ENCODE data around the gene IFNA13. TPM values are rescaled to one million over a fixed set of nuclear protein-coding genes. Genes with fewer than 3 reads are reported as not detected.

The IFNA13 gene
- total and polyA plus RNA-seq, 4 donors, result not detected

- H3K4me3 ChIP-seq, result no peak overlapping the region
- ATAC-seq (ENCODE audit: insufficient read depth, low FRiP score) (no peak), DNase-seq (peak in 1 of 3 donors; percentile 34)
- TF ChIP-seq CTCF (IDR thresholded peaks at IDR 0.05; ENCODE audit: control extremely low read depth, extremely low read depth), result no peak
- no peak overlapping the region for H3K27ac ChIP-seq (ENCODE audit: low read depth in 1 of 2, low read length in 1 of 2)
- no peaks in the 10 kb centered on the region for H3K36me3 ChIP-seq (ENCODE audit: control insufficient read depth in 4 of 4, insufficient read depth in 4 of 4, low read length in 4 of 4)
- H3K4me1 ChIP-seq (ENCODE audit: control insufficient read depth in 5 of 5, insufficient read depth in 5 of 5, low read length in 5 of 5), result peaks cover 0 to 14% (median 4%) of the 10 kb centered on the region in 5 donors
- 26 to 28% methylated on average over 3 of the region's 3 CpGs for WGBS, 2 donors
- peaks cover 0 to 47% (median 34%) of the 10 kb centered on the region in 3 donors for H3K27me3 ChIP-seq (ENCODE audit: control insufficient read depth in 3 of 3, insufficient read depth in 3 of 3, low read length in 2 of 3)
- no peaks in the 10 kb centered on the region for H3K9me3 ChIP-seq (ENCODE audit: control insufficient read depth in 4 of 4, insufficient read depth in 3 of 4, low read length in 3 of 4)
- no peak overlapping the region for H3K9ac ChIP-seq (ENCODE audit: insufficient read depth in 1 of 2, low read length in 2 of 2)
Observed at GRCh38 chr9:21399956-21400355, 32.1 kb upstream of the IFNA13 start.

- 84 to 90% methylated on average over 5 of the region's 5 CpGs for WGBS, 2 donors
- Histone ChIP-seq H3K27me3 (ENCODE audit: control insufficient read depth in 3 of 3, insufficient read depth in 3 of 3, low read length in 2 of 3) (peaks cover 0 to 55% (median 36%) of the 10 kb centered on the region in 3 donors), H3K4me3 (no peak overlapping the region)
Observed at GRCh38 chr9:21398955-21399489, 31.2 kb upstream of the IFNA13 start.

GRCh38 chr9:21395778-21396717 lies 28.2 kb upstream of the IFNA13 start:
- peaks cover 0 to 56% (median 21%) of the 10 kb centered on the region in 3 donors for H3K27me3 ChIP-seq (ENCODE audit: control insufficient read depth in 3 of 3, insufficient read depth in 3 of 3, low read length in 2 of 3)
- peak; percentile 56 for ATAC-seq (ENCODE audit: insufficient read depth, low FRiP score)
- H3K4me3 ChIP-seq, result peak overlapping the region; percentile 21
- 8 to 9% methylated on average over 40 of the region's 40 CpGs for WGBS, 2 donors
- H3K4me1 ChIP-seq (ENCODE audit: control insufficient read depth in 5 of 5, insufficient read depth in 5 of 5, low read length in 5 of 5), result peaks cover 0 to 5% (median 0%) of the 10 kb centered on the region in 5 donors
- peak; percentile 35 for TF ChIP-seq CTCF (IDR thresholded peaks at IDR 0.05; ENCODE audit: control extremely low read depth, extremely low read depth)
- H3K9me3 ChIP-seq (ENCODE audit: control insufficient read depth in 4 of 4, insufficient read depth in 3 of 4, low read length in 3 of 4), result no peaks in the 10 kb centered on the region
- H3K27ac ChIP-seq (ENCODE audit: low read depth in 1 of 2, low read length in 1 of 2), result no peak overlapping the region
- DNase-seq, result peak; percentile 44 to 57 (median 48)
- no peaks in the 10 kb centered on the region for H3K36me3 ChIP-seq (ENCODE audit: control insufficient read depth in 4 of 4, insufficient read depth in 4 of 4, low read length in 4 of 4)
- peak overlapping the region; percentile 18 to 65 for H3K9ac ChIP-seq (ENCODE audit: insufficient read depth in 1 of 2, low read length in 2 of 2)

More at GRCh38 chr9:21398955-21399489, 31.2 kb upstream of the IFNA13 start:
- Histone ChIP-seq H3K27ac (ENCODE audit: low read depth in 1 of 2, low read length in 1 of 2) (no peak overlapping the region), H3K9me3 (ENCODE audit: control insufficient read depth in 4 of 4, insufficient read depth in 3 of 4, low read length in 3 of 4) (no peaks in the 10 kb centered on the region), H3K36me3 (ENCODE audit: control insufficient read depth in 4 of 4, insufficient read depth in 4 of 4, low read length in 4 of 4) (no peaks in the 10 kb centered on the region), H3K4me1 (ENCODE audit: control insufficient read depth in 5 of 5, insufficient read depth in 5 of 5, low read length in 5 of 5) (peaks cover 0 to 14% (median 4%) of the 10 kb centered on the region in 5 donors), H3K9ac (ENCODE audit: insufficient read depth in 1 of 2, low read length in 2 of 2) (no peak overlapping the region)
- ATAC-seq (ENCODE audit: insufficient read depth, low FRiP score), result no peak
- DNase-seq, result no peak
- no peak for TF ChIP-seq CTCF (IDR thresholded peaks at IDR 0.05; ENCODE audit: control extremely low read depth, extremely low read depth)

Data from lung (tissue), 12 donors.